Measurements from ENCODE around the gene IFNG-AS1.

The IFNG-AS1 gene

GRCh38 chr12:68030248-68030647 lies 41.0 kb downstream of the IFNG-AS1 start:
- TF ChIP-seq CTCF (IDR thresholded peaks at IDR 0.05; ENCODE audit: insufficient read depth, low read depth, low read length, missing control alignments): no peak
- no peak overlapping the region for H3K4me3 ChIP-seq (ENCODE audit: low read depth, low read length)

GRCh38 chr12:68031174-68031573 lies 41.9 kb downstream of the IFNG-AS1 start:
- TF ChIP-seq CTCF (IDR thresholded peaks at IDR 0.05; ENCODE audit: insufficient read depth, low read depth, low read length, missing control alignments): no peak

More at GRCh38 chr12:68030248-68030647, 41.0 kb downstream of the IFNG-AS1 start:
- DNase-seq (ENCODE audit: low read depth): no peak

GRCh38 chr12:68031881-68032739 lies 42.9 kb downstream of the IFNG-AS1 start:
- TF ChIP-seq CTCF (IDR thresholded peaks at IDR 0.05; ENCODE audit: insufficient read depth, low read depth, low read length, missing control alignments): no peak
- no peak overlapping the region for H3K4me3 ChIP-seq (ENCODE audit: low read depth, low read length)

More at GRCh38 chr12:68031174-68031573, 41.9 kb downstream of the IFNG-AS1 start:
- H3K4me3 ChIP-seq (ENCODE audit: low read depth, low read length): no peak overlapping the region
- no peak for DNase-seq (ENCODE audit: low read depth)

GRCh38 chr12:68034567-68034966 lies 45.3 kb downstream of the IFNG-AS1 start:
- TF ChIP-seq CTCF (IDR thresholded peaks at IDR 0.05; ENCODE audit: insufficient read depth, low read depth, low read length, missing control alignments): no peak
- no peak overlapping the region for H3K4me3 ChIP-seq (ENCODE audit: low read depth, low read length)
- no peak for DNase-seq (ENCODE audit: low read depth)

More at GRCh38 chr12:68031881-68032739, 42.9 kb downstream of the IFNG-AS1 start:
- peak; percentile 25 for DNase-seq (ENCODE audit: low read depth)

GRCh38 chr12:68036642-68037041 lies 47.4 kb downstream of the IFNG-AS1 start:
- no peak for DNase-seq (ENCODE audit: low read depth)
- no peak overlapping the region for H3K4me3 ChIP-seq (ENCODE audit: low read depth, low read length)
- no peak for TF ChIP-seq CTCF (IDR thresholded peaks at IDR 0.05; ENCODE audit: insufficient read depth, low read depth, low read length, missing control alignments)

GRCh38 chr12:68037616-68038255 lies 48.5 kb downstream of the IFNG-AS1 start:
- TF ChIP-seq CTCF (IDR thresholded peaks at IDR 0.05; ENCODE audit: insufficient read depth, low read depth, low read length, missing control alignments): no peak
- no peak for DNase-seq (ENCODE audit: low read depth)
- no peak overlapping the region for H3K4me3 ChIP-seq (ENCODE audit: low read depth, low read length)

All from GM12865 (cell line).